Posterior cingulate gyrus (tissue), 11 donors: ENCODE data around the gene CLSTN1.
"Not testable (repeated sequence)": the region's sequence is repeated elsewhere in the genome, so short reads cannot be mapped to it uniquely, and the experiment has no call there.

Source experiments
- DNase-seq, 10 donors: peaks; one replicate each; pipeline versions ENCODE4 v3.0.0 to v3.0.0-alpha.2; 2020 to 2021; ENCODE audit warnings: mixed read lengths in 3 of 10
- intact Hi-C: fragments of 100-400 bp; cut with DNase I; formaldehyde crosslinking; loops from one replicate; pipeline ENCODE4 v1.15.1; 2023

CLSTN1 gene

DNA sequence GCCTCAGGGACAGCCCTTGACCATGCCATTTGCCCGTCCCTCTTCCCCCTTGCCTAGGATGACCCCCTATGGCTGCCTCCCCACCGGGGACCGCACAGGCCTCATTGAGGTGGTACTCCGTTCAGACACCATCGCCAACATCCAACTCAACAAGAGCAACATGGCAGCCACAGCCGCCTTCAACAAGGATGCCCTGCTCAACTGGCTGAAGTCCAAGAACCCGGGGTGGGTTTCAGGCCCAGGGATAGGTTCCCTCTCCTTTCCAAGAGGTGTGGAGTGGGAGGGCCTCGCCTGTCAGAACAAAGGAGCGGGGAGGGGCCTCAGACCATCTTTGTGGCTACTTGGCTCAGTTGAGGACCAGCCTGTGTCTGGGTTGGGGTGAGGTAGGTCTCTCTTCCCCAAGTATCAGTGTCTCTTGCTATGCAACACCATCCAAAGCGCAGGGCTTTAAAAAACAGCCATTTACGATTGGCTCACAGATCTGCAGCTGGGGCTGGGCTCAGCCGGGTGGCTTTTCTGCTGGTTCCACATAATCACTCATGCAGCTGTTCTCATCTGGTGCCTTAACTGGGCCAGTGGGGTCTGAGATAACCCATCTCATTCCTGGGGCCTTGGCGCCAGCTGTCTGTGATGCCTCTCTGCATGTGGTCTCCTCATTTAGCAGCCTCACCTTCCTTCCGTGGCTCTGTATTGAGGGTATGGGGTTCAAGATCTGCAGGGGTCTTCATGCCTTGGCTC lies 100.5 kb downstream of the CLSTN1 start:
- intact Hi-C loops = loop anchor here (5.0 kb wide), 1 partner anchor 144 kb away; no protein-coding TSS in a partner anchor
- peak in 1 of 10 donors; percentile 63 for DNase-seq

- peak in 1 of 10 donors; percentile 62 for DNase-seq
- intact Hi-C loops = loop anchor here (5.0 kb wide), 1 partner anchor 145 kb away; no protein-coding TSS in a partner anchor
Measured at GRCh38 chr1:9722378-9722749, 101.4 kb downstream of the CLSTN1 start.

DNA sequence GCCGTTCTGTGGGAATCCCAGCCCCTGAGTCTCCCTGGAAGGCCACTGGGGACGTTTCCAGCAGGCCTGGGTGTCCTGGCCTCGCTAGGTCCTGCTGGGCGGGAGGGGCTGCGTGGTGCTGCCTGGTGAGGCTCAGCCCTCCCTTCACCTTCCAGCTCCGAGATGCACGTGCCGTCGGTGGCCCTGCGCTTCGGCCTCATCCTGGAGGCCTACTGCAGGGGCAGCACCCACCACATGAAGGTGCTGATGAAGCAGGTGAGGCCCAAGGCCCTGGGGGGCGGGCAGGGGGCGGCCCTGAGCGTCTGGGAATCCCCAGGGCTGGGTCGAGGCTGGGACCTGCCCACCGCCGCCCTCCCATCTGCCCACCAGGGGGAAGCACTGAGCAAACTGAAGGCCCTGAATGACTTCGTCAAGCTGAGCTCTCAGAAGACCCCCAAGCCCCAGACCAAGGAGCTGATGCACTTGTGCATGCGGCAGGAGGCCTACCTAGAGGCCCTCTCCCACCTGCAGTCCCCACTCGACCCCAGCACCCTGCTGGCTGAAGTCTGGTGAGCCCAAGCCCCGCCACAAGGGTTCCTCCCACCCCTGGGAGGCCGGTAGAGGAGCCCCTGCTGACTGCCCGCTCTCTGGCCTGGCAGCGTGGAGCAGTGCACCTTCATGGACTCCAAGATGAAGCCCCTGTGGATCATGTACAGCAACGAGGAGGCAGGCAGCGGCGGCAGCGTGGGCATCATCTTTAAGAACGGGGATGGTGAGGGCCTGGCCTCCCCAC lies 102.0 kb downstream of the CLSTN1 start:
- intact Hi-C loops = loop anchor here (5.0 kb wide), 1 partner anchor 146 kb away; no protein-coding TSS in a partner anchor
- DNase-seq = peak in 4 of 10 donors; percentile 54 to 89 (median 58)

DNA sequence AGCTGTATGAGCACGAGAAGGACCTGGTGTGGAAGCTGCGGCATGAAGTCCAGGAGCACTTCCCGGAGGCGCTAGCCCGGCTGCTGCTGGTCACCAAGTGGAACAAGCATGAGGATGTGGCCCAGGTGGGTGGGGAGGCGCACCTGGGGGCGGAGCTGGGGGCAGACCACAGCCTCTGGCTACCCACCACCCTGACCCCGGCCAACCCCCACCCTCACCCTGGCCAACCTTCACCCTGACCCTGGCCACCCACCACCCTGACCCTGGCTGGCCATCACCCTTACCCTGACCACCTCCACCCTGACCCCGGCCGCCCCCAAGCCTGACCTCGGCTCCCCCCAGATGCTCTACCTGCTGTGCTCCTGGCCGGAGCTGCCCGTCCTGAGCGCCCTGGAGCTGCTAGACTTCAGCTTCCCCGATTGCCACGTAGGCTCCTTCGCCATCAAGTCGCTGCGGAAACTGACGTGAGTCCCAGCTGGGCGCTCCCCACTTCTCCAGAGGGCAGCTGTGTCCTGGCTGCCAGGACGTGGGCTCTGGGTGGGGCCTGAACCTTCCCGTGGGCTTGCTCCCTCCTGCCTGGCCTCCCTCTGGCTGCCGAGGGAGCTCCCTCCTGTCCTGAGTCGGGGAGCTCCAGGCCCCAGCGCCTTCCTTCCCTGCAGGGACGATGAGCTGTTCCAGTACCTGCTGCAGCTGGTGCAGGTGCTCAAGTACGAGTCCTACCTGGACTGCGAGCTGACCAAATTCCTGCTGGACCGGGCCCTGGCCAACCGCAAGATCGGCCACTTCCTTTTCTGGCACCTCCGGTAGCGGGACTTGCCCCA lies 102.8 kb downstream of the CLSTN1 start:
- DNase-seq = peak in 1 of 10 donors; percentile 84
- intact Hi-C loops = loop anchor here (5.0 kb wide), 1 partner anchor 146 kb away; no protein-coding TSS in a partner anchor

- peak in 1 of 10 donors; percentile 77 for DNase-seq
- intact Hi-C loops = loop anchor here (5.0 kb wide), 1 partner anchor 147 kb away; no protein-coding TSS in a partner anchor
Measured at GRCh38 chr1:9719978-9720722, 103.6 kb downstream of the CLSTN1 start.

GRCh38 chr1:9718006-9718680 lies 105.6 kb downstream of the CLSTN1 start:
- peak in 1 of 10 donors; percentile 50 for DNase-seq
- intact Hi-C loops = no loop called here

GRCh38 chr1:9717193-9718005 lies 106.4 kb downstream of the CLSTN1 start:
- intact Hi-C loops = no loop called here
- DNase-seq = peak in 2 of 10 donors; percentile 48 to 85

DNA sequence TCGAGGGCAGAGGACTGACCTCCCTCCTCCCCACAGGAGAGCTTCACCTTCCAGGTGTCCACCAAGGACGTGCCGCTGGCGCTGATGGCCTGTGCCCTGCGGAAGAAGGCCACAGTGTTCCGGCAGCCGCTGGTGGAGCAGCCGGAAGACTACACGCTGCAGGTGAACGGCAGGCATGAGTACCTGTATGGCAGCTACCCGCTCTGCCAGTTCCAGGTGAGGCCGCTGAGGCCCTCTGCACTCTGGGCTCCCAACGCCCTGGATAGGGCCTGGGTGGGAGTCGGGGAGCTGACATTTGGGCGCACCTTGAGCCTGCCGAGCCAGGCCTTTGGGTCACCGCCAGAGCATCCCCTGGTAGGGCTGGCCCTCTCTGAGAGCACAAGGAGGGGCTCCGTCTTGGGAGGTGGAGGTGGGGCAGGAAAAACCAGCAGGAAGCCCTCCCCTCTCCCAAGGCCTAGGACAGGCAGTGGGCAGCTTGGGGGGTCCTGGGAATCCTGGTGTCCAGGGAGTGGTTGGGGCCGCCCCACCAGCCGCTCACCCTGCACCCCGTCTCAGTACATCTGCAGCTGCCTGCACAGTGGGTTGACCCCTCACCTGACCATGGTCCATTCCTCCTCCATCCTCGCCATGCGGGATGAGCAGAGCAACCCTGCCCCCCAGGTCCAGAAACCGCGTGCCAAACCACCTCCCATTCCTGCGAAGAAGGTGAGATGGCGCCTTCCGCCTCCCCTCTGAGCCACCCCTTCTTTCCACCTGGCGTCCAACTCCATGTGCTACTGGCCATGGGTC lies 107.2 kb downstream of the CLSTN1 start:
- intact Hi-C loops = no loop called here
- DNase-seq = peak in 1 of 10 donors; percentile 59

DNA sequence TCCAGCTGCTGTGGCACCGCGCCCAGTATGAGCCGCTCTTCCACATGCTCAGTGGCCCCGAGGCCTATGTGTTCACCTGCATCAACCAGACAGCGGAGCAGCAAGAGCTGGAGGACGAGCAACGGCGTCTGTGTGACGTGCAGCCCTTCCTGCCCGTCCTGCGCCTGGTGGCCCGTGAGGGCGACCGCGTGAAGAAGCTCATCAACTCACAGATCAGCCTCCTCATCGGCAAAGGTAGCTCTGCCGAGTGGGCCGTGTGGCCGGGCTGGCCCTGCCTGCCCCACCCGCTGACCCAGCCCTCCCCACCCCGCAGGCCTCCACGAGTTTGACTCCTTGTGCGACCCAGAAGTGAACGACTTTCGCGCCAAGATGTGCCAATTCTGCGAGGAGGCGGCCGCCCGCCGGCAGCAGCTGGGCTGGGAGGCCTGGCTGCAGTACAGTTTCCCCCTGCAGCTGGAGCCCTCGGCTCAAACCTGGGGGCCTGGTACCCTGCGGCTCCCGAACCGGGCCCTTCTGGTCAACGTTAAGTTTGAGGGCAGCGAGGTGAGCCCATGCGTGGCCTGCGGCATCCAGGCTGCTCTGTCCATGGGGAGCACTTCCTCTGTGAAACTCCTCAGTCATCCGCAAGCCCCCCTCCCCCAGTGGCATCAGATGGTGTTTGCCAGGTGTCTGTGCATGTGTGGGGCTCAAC lies 108.1 kb downstream of the CLSTN1 start:
- peak in 1 of 10 donors; percentile 65 for DNase-seq
- intact Hi-C loops = no loop called here

- intact Hi-C loops = no loop called here
- DNase-seq = no peak
Measured at GRCh38 chr1:9714257-9714718, 109.5 kb downstream of the CLSTN1 start.

DNA sequence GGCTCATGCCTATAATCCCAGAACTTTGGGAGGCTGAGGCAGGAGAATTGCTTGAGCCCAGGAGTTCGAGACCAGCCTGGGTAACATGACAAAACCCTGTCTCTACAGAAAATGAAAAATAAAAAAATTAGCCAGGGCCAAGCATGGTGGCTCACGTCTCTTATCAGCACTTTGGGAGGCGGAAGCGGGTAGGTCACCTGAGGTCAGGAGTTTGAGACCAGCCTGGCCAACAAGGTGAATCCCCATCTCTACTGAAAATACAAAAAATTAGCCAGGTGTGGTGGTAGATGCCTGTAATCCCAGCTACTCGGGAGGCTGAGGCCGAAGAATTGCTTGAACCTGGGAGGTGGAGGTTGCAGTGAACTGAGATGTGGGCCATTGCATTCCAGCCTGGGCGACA lies 111.0 kb downstream of the CLSTN1 start:
- intact Hi-C loops, DNase-seq: not testable (repeated sequence)

GRCh38 chr1:9711466-9712020 lies 112.2 kb downstream of the CLSTN1 start:
- DNase-seq = no peak
- intact Hi-C loops = no loop called here

GRCh38 chr1:9710037-9710436 lies 113.7 kb downstream of the CLSTN1 start:
- intact Hi-C loops = no loop called here
- DNase-seq = peak in 1 of 10 donors; percentile 69

DNA sequence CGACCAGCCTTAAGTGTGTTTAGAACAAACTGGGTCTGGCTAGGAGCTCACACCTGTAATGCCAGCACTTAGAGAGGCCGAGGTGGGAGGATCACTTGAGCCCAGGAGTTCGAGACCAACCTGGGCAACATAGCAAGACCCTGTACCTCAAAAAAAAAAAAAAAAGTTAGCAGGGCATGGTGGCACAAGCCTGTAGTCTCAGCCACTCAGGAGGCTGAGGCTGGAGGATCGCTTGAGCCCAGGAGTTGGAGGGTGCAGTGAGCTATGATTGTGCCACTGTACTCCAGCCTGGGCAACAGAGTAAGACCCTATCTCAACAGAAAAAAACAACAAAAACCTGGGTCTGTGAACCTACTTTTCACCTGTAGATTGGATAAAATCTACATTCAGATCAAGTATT lies 117.6 kb downstream of the CLSTN1 start:
- no peak for DNase-seq
- intact Hi-C loops = no loop called here

DNA sequence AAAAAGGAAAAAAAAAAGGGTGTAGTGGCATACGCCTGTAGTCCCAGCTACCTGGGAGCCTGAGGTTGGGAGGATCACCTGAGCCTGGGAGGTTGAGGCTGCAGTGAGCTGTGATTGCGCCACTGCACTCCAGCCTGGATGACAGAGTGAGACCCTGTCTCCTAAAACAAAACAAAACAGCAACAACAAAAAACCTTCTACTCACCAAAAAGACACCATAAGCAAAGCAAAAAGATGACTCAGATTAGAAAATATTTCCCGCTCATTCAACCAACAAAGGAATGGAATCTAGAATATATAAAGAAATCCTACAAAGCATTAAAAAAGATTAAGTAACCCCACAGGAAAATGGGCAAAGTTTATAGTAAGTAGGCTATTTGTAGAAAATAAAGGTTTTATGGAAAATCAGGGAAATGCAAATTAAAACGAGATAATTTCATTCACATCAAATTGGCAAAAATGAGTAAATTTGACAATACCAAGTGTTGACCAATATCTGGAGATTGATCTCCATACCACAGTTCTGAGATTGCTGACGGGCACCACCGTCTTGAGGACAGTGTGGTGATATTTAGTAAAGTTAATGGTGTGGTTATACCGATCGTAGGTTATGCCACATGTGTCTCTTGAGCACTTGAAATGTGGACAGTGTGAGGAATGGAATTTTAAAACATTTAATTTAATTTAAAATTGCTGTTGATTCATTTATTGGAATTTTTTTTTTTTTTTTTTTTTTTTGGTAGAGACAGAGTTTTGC lies 118.2 kb downstream of the CLSTN1 start:
- intact Hi-C loops = no loop called here
- no peak for DNase-seq

DNA sequence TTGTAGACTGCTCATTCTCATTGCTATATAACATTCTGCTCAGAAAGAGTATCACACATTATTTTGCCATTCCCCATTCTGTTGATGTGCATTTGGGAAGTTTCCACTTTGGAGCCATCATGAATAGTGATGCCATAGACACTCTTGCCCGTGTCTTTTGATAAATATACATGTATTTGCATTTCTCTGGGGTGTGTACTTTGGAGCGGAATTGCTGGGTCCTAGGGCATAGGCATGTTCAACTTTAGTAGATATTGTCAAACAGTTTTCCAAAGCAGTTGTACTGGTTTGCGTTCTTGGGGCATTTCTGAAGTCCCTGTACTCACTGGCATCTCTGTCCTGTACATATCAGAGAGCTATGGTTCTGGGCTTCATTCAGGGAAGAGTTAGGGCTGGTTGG lies 120.1 kb downstream of the CLSTN1 start:
- no peak for DNase-seq
- intact Hi-C loops = no loop called here
